Hepatocyte (in vitro differentiated cells): ENCODE results near the gene PRKG1. TPM values are rescaled to one million over a fixed set of nuclear protein-coding genes. Genes with fewer than 3 reads are reported as not detected.

ENCODE experiments used
- DNase-seq: peaks from one replicate; pipeline ENCODE4 v3.0.0-alpha.2; 2016; ENCODE audit warnings: low spot score
- H2AFZ ChIP-seq: fragments of 200-600 bp; sonication (generic); 2 replicates; pipeline ENCODE4 v1.6.0; 2016; ENCODE audit warnings: antibody characterized with exemption, mild to moderate bottlenecking
- H3K27ac ChIP-seq: fragments of 200-600 bp; sonication (generic); 2 replicates; pipeline ENCODE4 v1.5.1; 2016; ENCODE audit warnings: mild to moderate bottlenecking
- H3K27me3 ChIP-seq: fragments of 200-600 bp; sonication (generic); 2 replicates; pipeline ENCODE4 v1.6.1; 2016
- H3K36me3 ChIP-seq: fragments of 200-600 bp; sonication (generic); replicated peaks from 2 replicates; pipeline ENCODE4 v1.5.1; 2016; ENCODE audit warnings: low read depth; ENCODE audit not compliant: insufficient read depth
- H3K4me1 ChIP-seq: fragments of 200-600 bp; sonication (generic); 2 replicates; pipeline ENCODE4 v1.5.1; 2016; ENCODE audit warnings: mild to moderate bottlenecking, moderate library complexity; ENCODE audit not compliant: insufficient read depth
- H3K4me2 ChIP-seq: fragments of 200-600 bp; sonication (generic); 2 replicates; pipeline ENCODE4 v1.6.0; 2016
- H3K4me3 ChIP-seq: fragments of 200-600 bp; sonication (generic); 2 replicates; pipeline ENCODE4 v1.5.1; 2016; ENCODE audit warnings: mild to moderate bottlenecking
- H3K79me2 ChIP-seq: fragments of 200-600 bp; sonication (generic); 2 replicates; pipeline ENCODE4 v1.6.0; 2017; ENCODE audit warnings: mild to moderate bottlenecking
- H3K9me2 ChIP-seq: fragments of 200-600 bp; sonication (generic); replicated peaks from 2 replicates; pipeline ENCODE4 v1.6.0; 2017; ENCODE audit warnings: mild to moderate bottlenecking; ENCODE audit not compliant: insufficient read depth
- H3K9me3 ChIP-seq: fragments of 200-600 bp; sonication (generic); 2 replicates; pipeline ENCODE4 v1.5.1; 2016; ENCODE audit warnings: low read depth, mild to moderate bottlenecking
- H4K20me1 ChIP-seq: fragments of 200-600 bp; sonication (generic); 2 replicates; pipeline ENCODE4 v1.6.0; 2016; ENCODE audit warnings: mild to moderate bottlenecking; ENCODE audit not compliant: insufficient read depth, poor library complexity, severe bottlenecking
- EZH2 ChIP-seq: fragments of 200-600 bp; sonication (generic); IDR thresholded peaks from 2 replicates; pipeline ENCODE4 v1.6.1; 2016; ENCODE audit warnings: antibody characterized with exemption, mild to moderate bottlenecking, borderline replicate concordance
- EZH2phosphoT487 ChIP-seq: fragments of 200-600 bp; sonication (generic); IDR thresholded peaks from one replicate; pipeline ENCODE4 v1.6.1; 2018; ENCODE audit warnings: antibody characterized with exemption, mild to moderate bottlenecking, low read depth, moderate library complexity; ENCODE audit not compliant: unreplicated experiment, severe bottlenecking
- WGBS: methylation state at CpG from one replicate; pipeline ENCODE4 v1.1.6; 2016; ENCODE audit warnings: low lambda C conversion rate; ENCODE audit errors: missing lambda C conversion rate; 5-methylcytosine and 5-hydroxymethylcytosine counted together
- polyA plus RNA-seq: library from polyadenylated mRNA; unstranded; fragments of >200 nt; fragmentation: Nextera tagmentation; extraction: Ambion mirVana; gene quantifications from 2 replicates; pipeline ENCODE4 v1.2.1, GENCODE V29; 2016
- total RNA-seq: library from RNA; depleted of rRNA; stranded (reverse); fragments of >200 nt; gene quantifications from 2 replicates; pipeline ENCODE4 v1.2.3, GENCODE V29; 2014
- TF ChIP-seq, protein P1 (sequence below): fragments of 200-600 bp; sonication (generic); IDR thresholded peaks from 2 replicates; pipeline ENCODE4 v1.5.1; 2016; ENCODE audit warnings: antibody characterized with exemption, mild to moderate bottlenecking; ENCODE audit not compliant: poor library complexity

The PRKG1 gene
- total and polyA plus RNA-seq, 2 experiments from 2014 or later, result 4.0 to 8.1 TPM

DNA sequence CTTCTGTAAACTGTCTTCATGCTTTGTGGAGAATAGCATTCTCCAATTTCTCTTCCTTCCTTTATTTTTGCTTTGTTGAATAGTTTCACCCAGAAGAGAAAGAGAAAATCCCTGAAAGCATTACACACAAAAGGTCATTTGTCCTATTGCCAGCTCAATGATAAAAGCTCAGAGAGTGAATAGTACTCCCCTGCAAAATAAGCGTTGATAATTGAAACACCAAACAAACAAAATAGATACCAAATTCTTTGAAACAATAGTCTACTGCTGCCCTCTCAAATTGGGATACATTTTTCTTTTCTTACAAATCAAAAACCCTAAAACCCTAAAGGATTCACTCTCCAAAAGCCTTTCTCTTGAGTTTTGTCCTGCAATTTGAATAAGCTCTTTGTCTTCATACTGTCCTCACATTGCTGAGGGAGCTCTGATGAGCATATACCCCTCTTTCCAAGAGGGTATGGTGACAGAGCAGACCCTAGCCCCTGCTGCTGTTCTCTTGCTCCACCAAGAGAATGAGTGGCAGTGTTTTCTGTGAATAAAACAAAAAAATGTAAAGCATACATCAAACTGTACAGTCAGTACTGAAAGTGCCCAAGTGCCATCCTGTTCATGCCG is 490.7 kb downstream of the PRKG1 start:
- WGBS, result 78% methylated on average over 2 of the region's 2 CpGs
- H3K4me1 ChIP-seq, result no peaks in the 10 kb centered on the region
- H3K27me3 ChIP-seq, result no peaks in the 10 kb centered on the region
- no peak overlapping the region for H3K4me2 ChIP-seq
- H3K79me2 ChIP-seq, result no peaks in the 10 kb centered on the region
- no peaks in the 10 kb centered on the region for H4K20me1 ChIP-seq
- no peak overlapping the region for H3K27ac ChIP-seq
- no peak for TF ChIP-seq EZH2
- TF ChIP-seq, protein P1, sequence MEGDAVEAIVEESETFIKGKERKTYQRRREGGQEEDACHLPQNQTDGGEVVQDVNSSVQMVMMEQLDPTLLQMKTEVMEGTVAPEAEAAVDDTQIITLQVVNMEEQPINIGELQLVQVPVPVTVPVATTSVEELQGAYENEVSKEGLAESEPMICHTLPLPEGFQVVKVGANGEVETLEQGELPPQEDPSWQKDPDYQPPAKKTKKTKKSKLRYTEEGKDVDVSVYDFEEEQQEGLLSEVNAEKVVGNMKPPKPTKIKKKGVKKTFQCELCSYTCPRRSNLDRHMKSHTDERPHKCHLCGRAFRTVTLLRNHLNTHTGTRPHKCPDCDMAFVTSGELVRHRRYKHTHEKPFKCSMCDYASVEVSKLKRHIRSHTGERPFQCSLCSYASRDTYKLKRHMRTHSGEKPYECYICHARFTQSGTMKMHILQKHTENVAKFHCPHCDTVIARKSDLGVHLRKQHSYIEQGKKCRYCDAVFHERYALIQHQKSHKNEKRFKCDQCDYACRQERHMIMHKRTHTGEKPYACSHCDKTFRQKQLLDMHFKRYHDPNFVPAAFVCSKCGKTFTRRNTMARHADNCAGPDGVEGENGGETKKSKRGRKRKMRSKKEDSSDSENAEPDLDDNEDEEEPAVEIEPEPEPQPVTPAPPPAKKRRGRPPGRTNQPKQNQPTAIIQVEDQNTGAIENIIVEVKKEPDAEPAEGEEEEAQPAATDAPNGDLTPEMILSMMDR, result no peak
- TF ChIP-seq EZH2phosphoT487, result no peak
- no peaks in the 10 kb centered on the region for H3K36me3 ChIP-seq
- H3K4me3 ChIP-seq, result no peak overlapping the region
- no peaks in the 10 kb centered on the region for H3K9me2 ChIP-seq
- no peak overlapping the region for H2AFZ ChIP-seq
- H3K9me3 ChIP-seq, result no peaks in the 10 kb centered on the region
- no peak for DNase-seq

GRCh38 chr10:51567271-51567670 is 493.0 kb downstream of the PRKG1 start:
- no peak for TF ChIP-seq EZH2
- TF ChIP-seq, protein P1, result no peak
- TF ChIP-seq EZH2phosphoT487, result no peak
- Histone ChIP-seq H3K36me3 (no peaks in the 10 kb centered on the region), H3K79me2 (no peaks in the 10 kb centered on the region), H2AFZ (no peak overlapping the region), H4K20me1 (no peaks in the 10 kb centered on the region), H3K9me3 (no peaks in the 10 kb centered on the region), H3K27me3 (no peaks in the 10 kb centered on the region), H3K4me2 (no peak overlapping the region), H3K4me3 (no peak overlapping the region), H3K9me2 (no peaks in the 10 kb centered on the region), H3K4me1 (no peaks in the 10 kb centered on the region), H3K27ac (no peak overlapping the region)
- DNase-seq, result no peak
- 79% methylated on average over 3 of the region's 3 CpGs for WGBS

- no peaks in the 10 kb centered on the region for H3K36me3 ChIP-seq
- no peaks in the 10 kb centered on the region for H3K4me1 ChIP-seq
- DNase-seq, result no peak
- H3K4me3 ChIP-seq, result no peak overlapping the region
- TF ChIP-seq, protein P1, result no peak
- no peak for TF ChIP-seq EZH2
- TF ChIP-seq EZH2phosphoT487, result no peak
- no peak overlapping the region for H3K4me2 ChIP-seq
- 85% methylated on average over 3 of the region's 3 CpGs for whole genome bisulfite sequencing
- no peaks in the 10 kb centered on the region for H3K79me2 ChIP-seq
- no peaks in the 10 kb centered on the region for H4K20me1 ChIP-seq
- no peaks in the 10 kb centered on the region for H3K9me2 ChIP-seq
- no peak overlapping the region for H3K27ac ChIP-seq
- no peaks in the 10 kb centered on the region for H3K9me3 ChIP-seq
- no peak overlapping the region for H2AFZ ChIP-seq
- H3K27me3 ChIP-seq, result no peaks in the 10 kb centered on the region
These were observed 495.2 kb downstream of the PRKG1 start for GRCh38 chr10:51569467-51569866.
